ENCODE results near the gene TPD52L3. TPM values are rescaled to one million over a fixed set of nuclear protein-coding genes. Genes with fewer than 3 reads are reported as not detected.
A peak's percentile ranks its signal among the peaks of the same experiment; 100 is the strongest.

TPD52L3 gene
- under 1 TPM in 1 of 2 donors, not detected in 1; 0.42 TPM for total RNA-seq

DNA sequence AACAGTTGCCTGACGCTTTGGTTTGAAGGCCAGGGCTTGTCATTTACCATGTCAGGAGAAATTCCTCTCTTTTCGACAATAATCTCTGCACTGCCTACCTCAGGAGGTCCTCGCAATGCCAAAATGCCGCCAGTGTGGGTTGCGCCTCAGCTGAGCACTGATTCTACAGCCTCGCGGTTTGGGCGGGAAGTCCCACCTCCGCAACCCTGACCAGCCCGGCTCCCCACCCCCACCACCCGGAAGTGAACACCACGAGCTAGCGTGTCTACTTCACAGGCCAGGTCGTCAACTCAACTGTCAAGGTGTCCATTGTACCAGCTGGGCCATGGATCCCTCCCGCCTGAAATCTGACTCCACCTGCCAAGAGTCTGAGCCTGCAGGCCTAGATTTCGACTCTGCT lies at the start of gene TPD52L3:
TSS of gene TPD52L3 (plus strand) at position 273 of the 400 bp plus-strand sequence. CDS start 221 bp downstream, outside the sequence.
- no peak for ATAC-seq (ENCODE audit: insufficient number of reproducible peaks, low FRiP score, low read depth)
- H3K27me3 ChIP-seq (replicated peaks; ENCODE audit: insufficient read depth): no peaks in the 10 kb centered on the region
- no peak for TF ChIP-seq CTCF (IDR thresholded peaks at IDR 0.05)
- no peak within 1 kb of the TSS for H3K4me3 ChIP-seq
- no peak within 1 kb of the TSS for H3K27ac ChIP-seq
- H3K4me1 ChIP-seq (ENCODE audit: control insufficient read depth in 1 of 2, low read depth in 2 of 2): no peaks in the 10 kb centered on the region
- no peak for DNase-seq (ENCODE audit: low spot score)
- H3K9me3 ChIP-seq: no peaks in the 10 kb centered on the region
- H3K36me3 ChIP-seq: no peaks in the 10 kb centered on the region

GRCh38 chr9:6301858-6302257 lies 26.3 kb upstream of the TPD52L3 start:
- H3K27me3 ChIP-seq (replicated peaks; ENCODE audit: insufficient read depth): no peaks in the 10 kb centered on the region
- TF ChIP-seq CTCF (IDR thresholded peaks at IDR 0.05): no peak
- DNase-seq (ENCODE audit: low spot score) (no peak), ATAC-seq (ENCODE audit: insufficient number of reproducible peaks, low FRiP score, low read depth) (no peak)
- H3K4me3 ChIP-seq: no peak overlapping the region
- no peak overlapping the region for H3K27ac ChIP-seq
- H3K9me3 ChIP-seq: no peaks in the 10 kb centered on the region
- no peaks in the 10 kb centered on the region for H3K4me1 ChIP-seq (ENCODE audit: control insufficient read depth in 1 of 2, low read depth in 2 of 2)
- no peaks in the 10 kb centered on the region for H3K36me3 ChIP-seq

GRCh38 chr9:6302417-6302816 lies 25.8 kb upstream of the TPD52L3 start:
- H3K4me1 ChIP-seq (ENCODE audit: control insufficient read depth in 1 of 2, low read depth in 2 of 2): no peaks in the 10 kb centered on the region
- no peaks in the 10 kb centered on the region for H3K9me3 ChIP-seq
- no peak for TF ChIP-seq CTCF (IDR thresholded peaks at IDR 0.05)
- no peak overlapping the region for H3K4me3 ChIP-seq
- H3K27me3 ChIP-seq (replicated peaks; ENCODE audit: insufficient read depth): no peaks in the 10 kb centered on the region
- ATAC-seq (ENCODE audit: insufficient number of reproducible peaks, low FRiP score, low read depth) (no peak), DNase-seq (ENCODE audit: low spot score) (no peak)
- no peak overlapping the region for H3K27ac ChIP-seq
- H3K36me3 ChIP-seq: no peaks in the 10 kb centered on the region

DNA sequence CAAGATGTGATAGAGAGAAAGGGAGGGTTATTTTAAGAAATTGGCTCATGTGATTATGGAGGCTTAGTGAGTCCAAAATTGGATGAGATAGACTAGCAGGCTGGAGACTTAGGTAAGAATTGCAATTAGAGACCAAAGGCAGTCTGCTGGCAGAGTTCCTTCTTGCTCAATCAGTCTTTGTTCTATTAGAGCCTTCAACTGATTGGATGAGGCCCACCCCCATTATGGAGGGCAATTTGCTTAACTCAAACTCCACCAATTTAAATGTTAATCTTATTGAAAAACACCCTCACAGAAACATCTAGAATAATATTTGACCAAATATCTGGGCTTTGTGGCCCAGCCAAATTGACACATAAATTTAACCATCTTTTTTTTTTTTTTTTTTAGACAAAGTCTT lies 23.9 kb upstream of the TPD52L3 start:
- no peak overlapping the region for H3K4me3 ChIP-seq
- H3K4me1 ChIP-seq (ENCODE audit: control insufficient read depth in 1 of 2, low read depth in 2 of 2): no peaks in the 10 kb centered on the region
- H3K36me3 ChIP-seq: no peaks in the 10 kb centered on the region
- DNase-seq (ENCODE audit: low spot score) (no peak), ATAC-seq (ENCODE audit: insufficient number of reproducible peaks, low FRiP score, low read depth) (no peak)
- no peak for TF ChIP-seq CTCF (IDR thresholded peaks at IDR 0.05)
- no peaks in the 10 kb centered on the region for H3K9me3 ChIP-seq
- no peaks in the 10 kb centered on the region for H3K27me3 ChIP-seq (replicated peaks; ENCODE audit: insufficient read depth)
- H3K27ac ChIP-seq: no peak overlapping the region

- Histone ChIP-seq H3K9me3 (no peaks in the 10 kb centered on the region), H3K27ac (no peak overlapping the region), H3K4me1 (ENCODE audit: control insufficient read depth in 1 of 2, low read depth in 2 of 2) (no peaks in the 10 kb centered on the region), H3K36me3 (no peaks in the 10 kb centered on the region), H3K27me3 (replicated peaks; ENCODE audit: insufficient read depth) (no peaks in the 10 kb centered on the region), H3K4me3 (no peak overlapping the region)
- no peak for ATAC-seq (ENCODE audit: insufficient number of reproducible peaks, low FRiP score, low read depth)
- TF ChIP-seq CTCF (IDR thresholded peaks at IDR 0.05): peak; percentile 65
- DNase-seq (ENCODE audit: low spot score): no peak
Measured at GRCh38 chr9:6305954-6306563, 22.1 kb upstream of the TPD52L3 start.
